ENCODE results near the gene TPX2.

The TPX2 gene

GRCh38 chr20:31758991-31759390, 19.9 kb downstream of the TPX2 start:
- Histone ChIP-seq H3K27ac (ENCODE audit: low read depth, low read length) (no peak overlapping the region), H3K9ac (ENCODE audit: low read length) (no peak overlapping the region), H3K9me2 (replicated peaks; ENCODE audit: insufficient read depth, low read length) (no peaks in the 10 kb centered on the region), H3K36me3 (ENCODE audit: low read length) (peaks cover 53% of the 10 kb centered on the region), H3K9me3 (ENCODE audit: insufficient read depth, low read length) (no peaks in the 10 kb centered on the region), H3K4me3 (ENCODE audit: insufficient read depth, low read length, poor library complexity, severe bottlenecking) (no peak overlapping the region), H3K4me2 (ENCODE audit: low read depth, low read length, poor library complexity, severe bottlenecking) (no peak overlapping the region), H3K27me3 (ENCODE audit: low read length) (no peaks in the 10 kb centered on the region), H4K20me1 (ENCODE audit: low read depth, low read length) (peaks cover 20% of the 10 kb centered on the region; the same call in 1 of the 2 replicates), H3F3A (ENCODE audit: insufficient read depth) (peaks cover 13% of the 10 kb centered on the region; the same call in 1 of the 2 replicates), H2AFZ (ENCODE audit: low read depth, low read length, severe bottlenecking) (no peak overlapping the region), H3K79me2 (ENCODE audit: insufficient read depth, low read length) (peaks cover 76% of the 10 kb centered on the region)
- TF ChIP-seq EZH2phosphoT487 (conservative IDR thresholded peaks at IDR 0.05; ENCODE audit: low read length) = no peak
- TF ChIP-seq, protein P1, sequence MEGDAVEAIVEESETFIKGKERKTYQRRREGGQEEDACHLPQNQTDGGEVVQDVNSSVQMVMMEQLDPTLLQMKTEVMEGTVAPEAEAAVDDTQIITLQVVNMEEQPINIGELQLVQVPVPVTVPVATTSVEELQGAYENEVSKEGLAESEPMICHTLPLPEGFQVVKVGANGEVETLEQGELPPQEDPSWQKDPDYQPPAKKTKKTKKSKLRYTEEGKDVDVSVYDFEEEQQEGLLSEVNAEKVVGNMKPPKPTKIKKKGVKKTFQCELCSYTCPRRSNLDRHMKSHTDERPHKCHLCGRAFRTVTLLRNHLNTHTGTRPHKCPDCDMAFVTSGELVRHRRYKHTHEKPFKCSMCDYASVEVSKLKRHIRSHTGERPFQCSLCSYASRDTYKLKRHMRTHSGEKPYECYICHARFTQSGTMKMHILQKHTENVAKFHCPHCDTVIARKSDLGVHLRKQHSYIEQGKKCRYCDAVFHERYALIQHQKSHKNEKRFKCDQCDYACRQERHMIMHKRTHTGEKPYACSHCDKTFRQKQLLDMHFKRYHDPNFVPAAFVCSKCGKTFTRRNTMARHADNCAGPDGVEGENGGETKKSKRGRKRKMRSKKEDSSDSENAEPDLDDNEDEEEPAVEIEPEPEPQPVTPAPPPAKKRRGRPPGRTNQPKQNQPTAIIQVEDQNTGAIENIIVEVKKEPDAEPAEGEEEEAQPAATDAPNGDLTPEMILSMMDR (IDR thresholded peaks at IDR 0.05; ENCODE audit: insufficient read depth, low read length, poor library complexity, severe bottlenecking) = no peak

GRCh38 chr20:31759836-31760518, 20.9 kb downstream of the TPX2 start:
- H2AFZ ChIP-seq (ENCODE audit: low read depth, low read length, severe bottlenecking) = no peak overlapping the region
- peaks cover 16% of the 10 kb centered on the region; the same call in 1 of the 2 replicates for H4K20me1 ChIP-seq (ENCODE audit: low read depth, low read length)
- peaks cover 54% of the 10 kb centered on the region for H3K36me3 ChIP-seq (ENCODE audit: low read length)
- H3K9ac ChIP-seq (ENCODE audit: low read length) = no peak overlapping the region
- H3K4me2 ChIP-seq (ENCODE audit: low read depth, low read length, poor library complexity, severe bottlenecking) = no peak overlapping the region
- peaks cover 75% of the 10 kb centered on the region for H3K79me2 ChIP-seq (ENCODE audit: insufficient read depth, low read length)
- no peaks in the 10 kb centered on the region for H3K9me3 ChIP-seq (ENCODE audit: insufficient read depth, low read length)
- H3K4me3 ChIP-seq (ENCODE audit: insufficient read depth, low read length, poor library complexity, severe bottlenecking) = no peak overlapping the region
- TF ChIP-seq EZH2phosphoT487 (conservative IDR thresholded peaks at IDR 0.05; ENCODE audit: low read length) = no peak
- TF ChIP-seq, protein P1 (IDR thresholded peaks at IDR 0.05; ENCODE audit: insufficient read depth, low read length, poor library complexity, severe bottlenecking) = no peak
- H3K27ac ChIP-seq (ENCODE audit: low read depth, low read length) = no peak overlapping the region
- peaks cover 13% of the 10 kb centered on the region; the same call in 1 of the 2 replicates for H3F3A ChIP-seq (ENCODE audit: insufficient read depth)
- H3K27me3 ChIP-seq (ENCODE audit: low read length) = no peaks in the 10 kb centered on the region
- H3K9me2 ChIP-seq (replicated peaks; ENCODE audit: insufficient read depth, low read length) = no peaks in the 10 kb centered on the region

DNA sequence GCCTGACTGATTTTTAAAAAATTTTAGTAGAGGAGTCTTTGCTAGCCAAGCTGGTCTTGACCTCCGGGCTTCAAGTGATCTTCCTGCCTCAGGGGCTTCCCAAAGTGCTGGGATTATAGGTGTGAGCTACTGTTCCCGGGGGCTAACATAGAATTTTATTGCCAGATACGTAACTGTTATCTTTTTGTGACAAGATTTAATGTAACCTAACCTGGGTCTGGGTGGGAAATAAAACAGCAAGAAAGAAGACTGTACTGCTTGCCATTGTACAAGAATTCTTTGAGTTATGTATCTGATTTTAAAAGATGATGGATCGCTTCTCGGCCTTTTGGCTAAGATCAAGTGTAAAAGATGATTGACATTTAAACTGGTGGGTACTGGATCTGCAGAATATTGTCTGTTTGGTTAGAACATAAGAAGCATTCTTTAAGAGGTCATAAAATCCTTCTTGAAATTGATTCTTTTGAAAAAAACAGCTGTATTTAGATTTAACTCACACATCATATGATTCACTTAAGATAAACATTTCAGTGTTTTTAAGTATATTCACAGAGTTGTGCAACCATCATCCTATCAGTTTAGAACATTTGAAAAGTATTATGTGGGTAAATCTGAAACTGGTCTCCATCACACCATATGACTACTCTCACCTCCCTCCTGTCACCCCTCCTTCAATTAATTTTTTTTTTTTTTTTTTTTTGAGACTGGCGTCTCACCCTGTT, 21.6 kb downstream of the TPX2 start:
- Histone ChIP-seq H3K36me3 (ENCODE audit: low read length) (peaks cover 59% of the 10 kb centered on the region), H3K79me2 (ENCODE audit: insufficient read depth, low read length) (peaks cover 75% of the 10 kb centered on the region), H3F3A (ENCODE audit: insufficient read depth) (peaks cover 17% of the 10 kb centered on the region), H3K9me2 (replicated peaks; ENCODE audit: insufficient read depth, low read length) (no peaks in the 10 kb centered on the region), H2AFZ (ENCODE audit: low read depth, low read length, severe bottlenecking) (no peak overlapping the region), H3K9me3 (ENCODE audit: insufficient read depth, low read length) (no peaks in the 10 kb centered on the region), H3K27ac (ENCODE audit: low read depth, low read length) (no peak overlapping the region), H3K4me2 (ENCODE audit: low read depth, low read length, poor library complexity, severe bottlenecking) (no peak overlapping the region), H4K20me1 (ENCODE audit: low read depth, low read length) (peaks cover 17% of the 10 kb centered on the region; the same call in 1 of the 2 replicates), H3K4me3 (ENCODE audit: insufficient read depth, low read length, poor library complexity, severe bottlenecking) (no peak overlapping the region), H3K9ac (ENCODE audit: low read length) (no peak overlapping the region), H3K27me3 (ENCODE audit: low read length) (no peaks in the 10 kb centered on the region)
- TF ChIP-seq, protein P1 (IDR thresholded peaks at IDR 0.05; ENCODE audit: insufficient read depth, low read length, poor library complexity, severe bottlenecking) = no peak
- TF ChIP-seq EZH2phosphoT487 (conservative IDR thresholded peaks at IDR 0.05; ENCODE audit: low read length) = no peak
